GM10847 (cell line): ENCODE data around the gene FMNL2.

ENCODE experiments used
- POLR2A ChIP-seq: IDR thresholded peaks from 2 replicates; pipeline ENCODE4 v1.6.1; 2011; ENCODE audit not compliant: insufficient read length; ENCODE audit errors: extremely low read depth

Gene FMNL2

DNA sequence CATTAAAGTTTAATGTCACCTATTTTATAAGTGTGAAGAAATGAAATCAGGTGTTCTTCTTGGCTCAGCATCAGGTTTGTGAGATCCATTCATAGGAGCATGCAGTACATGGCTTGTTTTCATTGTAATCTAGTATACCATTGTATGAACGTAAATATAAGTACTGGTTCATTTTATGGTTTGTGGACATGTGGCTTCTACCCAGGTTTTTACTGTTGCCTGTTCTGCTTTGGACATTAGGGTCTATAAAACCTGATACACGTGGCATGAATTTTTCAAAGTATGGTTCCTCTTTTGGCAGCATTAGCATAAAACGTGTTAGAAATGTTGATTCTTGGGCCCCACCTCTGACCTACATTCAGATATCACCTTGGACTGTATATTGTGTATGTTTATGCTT lies 206.7 kb downstream of the FMNL2 start:
- no peak for TF ChIP-seq POLR2A

DNA sequence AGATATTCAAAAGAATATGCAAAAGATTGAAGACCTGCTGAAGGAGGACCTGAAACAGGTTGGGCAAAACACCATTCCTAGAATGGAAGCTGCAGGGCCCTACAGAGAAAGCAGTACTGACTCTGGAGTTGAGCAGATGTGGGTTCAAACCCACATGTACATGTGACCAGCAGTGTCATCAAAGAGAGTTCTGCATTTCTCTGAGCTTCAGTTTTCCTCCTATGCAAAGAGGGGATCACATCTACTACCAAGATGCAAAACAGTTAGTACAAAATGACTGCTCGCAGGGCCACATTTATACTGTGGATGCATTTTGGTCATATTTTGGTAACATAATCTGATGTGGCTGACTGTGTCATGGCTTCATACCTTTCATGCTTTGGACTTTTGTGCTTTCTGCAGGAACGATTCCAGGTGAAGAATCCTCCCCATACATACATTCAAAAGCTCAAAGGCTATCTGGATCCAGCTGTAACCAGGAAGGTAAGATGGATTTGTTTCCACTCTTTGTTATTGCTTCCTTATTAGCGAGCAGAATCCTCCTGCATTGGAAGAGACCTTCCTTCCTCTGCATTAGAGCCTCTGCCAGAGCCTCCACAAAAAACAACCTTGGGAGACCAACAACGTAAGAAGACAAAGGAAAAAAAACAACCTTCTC lies 207.5 kb downstream of the FMNL2 start:
- TF ChIP-seq POLR2A, result no peak

DNA sequence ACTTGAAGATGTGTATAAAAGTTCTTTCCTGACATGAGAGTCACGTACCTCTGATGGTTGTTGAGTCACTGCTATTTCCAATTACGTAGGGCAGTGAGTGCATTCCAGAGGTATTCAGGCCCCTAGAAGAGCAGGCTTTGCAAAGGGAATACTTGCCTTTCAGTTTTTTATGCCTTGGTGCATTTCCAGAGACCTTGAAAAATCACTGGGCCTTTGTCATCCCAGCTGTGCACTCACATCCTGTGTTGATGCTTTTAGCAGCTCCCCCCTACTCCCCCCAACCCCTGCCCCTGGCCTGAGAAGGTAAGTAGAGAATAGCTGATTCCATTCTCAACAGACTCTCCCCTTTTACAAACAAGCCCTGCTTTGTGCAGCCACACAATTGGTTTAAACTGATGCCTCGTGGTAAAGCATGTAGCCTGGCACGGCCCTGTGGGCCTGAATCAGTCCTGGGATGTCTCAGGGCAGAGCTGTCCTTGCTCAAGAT lies 208.1 kb downstream of the FMNL2 start:
- no peak for TF ChIP-seq POLR2A

DNA sequence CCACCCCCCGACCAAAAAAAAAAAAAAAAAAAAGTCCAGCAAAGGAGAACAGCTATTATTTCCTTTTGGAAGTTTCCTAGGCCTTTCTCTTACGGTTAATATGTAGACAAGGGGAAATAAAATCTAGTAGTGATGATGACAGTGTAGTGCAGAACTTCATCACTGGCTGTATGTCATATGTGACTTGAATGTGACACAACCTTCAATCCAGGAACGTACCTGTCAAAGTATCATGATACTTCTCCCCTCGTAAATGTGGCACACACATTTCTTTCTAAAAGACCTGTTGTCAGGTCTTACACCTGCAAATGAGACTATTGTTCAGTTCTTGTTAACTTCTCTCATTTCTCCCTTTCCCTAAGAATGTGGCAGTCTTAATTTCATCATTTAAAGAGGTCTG lies 208.7 kb downstream of the FMNL2 start:
- no peak for TF ChIP-seq POLR2A

DNA sequence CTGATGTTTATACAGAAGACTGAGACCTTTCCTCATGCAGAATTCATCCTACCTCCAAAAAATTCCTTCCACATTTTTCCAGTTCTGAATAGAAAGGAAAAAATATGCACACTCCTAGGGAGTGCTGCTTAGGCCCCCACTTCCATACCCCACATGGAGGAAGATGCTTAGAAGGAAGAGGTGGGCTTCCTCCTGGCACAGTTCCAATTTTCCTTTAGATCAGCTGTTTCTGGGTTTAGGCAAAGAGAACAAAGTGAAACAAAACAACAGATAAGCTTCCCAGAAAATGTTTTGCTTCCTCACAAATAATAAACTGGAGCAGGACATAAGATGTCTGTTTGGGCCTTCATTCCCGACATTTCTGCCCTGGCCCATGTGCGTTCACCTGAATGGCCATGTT lies 209.7 kb downstream of the FMNL2 start:
- TF ChIP-seq POLR2A, result no peak

DNA sequence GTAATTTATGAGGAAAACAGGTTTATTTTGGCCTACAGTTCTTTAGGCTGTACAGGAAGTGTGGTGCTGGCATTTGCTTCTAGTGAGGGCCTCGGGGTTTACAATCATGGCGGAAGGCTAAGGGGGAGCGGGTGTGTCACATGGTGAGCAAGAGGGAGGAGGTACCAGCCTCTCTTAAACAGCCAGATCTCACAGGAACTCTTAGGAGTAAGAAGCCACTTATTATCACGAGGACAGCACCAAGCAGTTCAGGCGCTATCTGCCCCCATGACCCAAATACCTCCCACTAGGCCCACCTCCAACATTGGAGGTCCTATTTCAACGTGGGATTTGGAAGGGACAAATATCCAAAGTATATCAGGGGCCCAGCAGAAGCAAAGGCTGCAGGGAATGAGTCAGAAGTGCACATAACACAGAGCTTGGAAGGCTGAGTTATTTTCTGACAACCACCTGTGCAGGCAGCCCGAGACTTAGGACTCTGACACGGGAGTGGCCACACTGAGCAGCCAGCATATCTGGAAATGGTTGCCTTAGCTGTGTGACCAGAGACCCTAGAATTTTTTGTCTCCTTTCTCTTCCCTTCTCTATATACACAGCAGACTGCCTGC lies 211.4 kb downstream of the FMNL2 start:
- no peak for TF ChIP-seq POLR2A

DNA sequence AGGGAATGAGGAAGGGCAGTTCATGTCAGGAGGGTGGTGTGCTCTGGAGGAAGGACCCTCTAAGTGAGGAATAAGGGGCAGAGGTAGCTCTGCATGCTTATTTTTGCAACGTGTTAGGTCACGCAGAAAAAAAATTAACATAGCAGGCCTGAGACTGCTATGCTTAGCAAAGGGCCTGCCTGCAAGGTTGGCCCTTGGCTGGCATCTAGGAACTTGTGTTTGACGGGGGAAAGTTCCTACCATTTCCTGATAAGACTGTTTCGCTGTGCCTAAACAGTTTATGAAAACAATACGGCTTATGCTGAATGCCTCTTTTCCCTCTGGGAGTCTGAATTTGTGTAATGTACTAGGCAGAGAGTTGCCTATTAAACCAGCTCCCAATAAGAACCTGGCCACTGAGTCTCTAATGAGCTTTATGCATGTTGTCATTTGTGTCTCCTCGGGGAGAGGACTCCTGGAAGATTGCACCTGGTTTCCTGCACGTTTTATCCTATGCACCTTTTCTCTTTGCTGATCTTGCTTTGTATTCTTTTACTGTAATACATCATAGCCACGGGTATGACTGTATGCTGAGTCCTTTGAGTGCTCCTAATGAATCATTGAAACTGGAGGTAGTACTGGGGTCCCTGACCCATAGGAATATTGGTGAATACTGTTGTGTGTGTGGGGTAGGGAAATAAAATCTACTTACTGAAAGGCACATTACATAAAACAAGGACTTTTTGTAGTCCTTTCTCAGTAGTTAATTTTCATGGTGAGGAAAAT lies 213.3 kb downstream of the FMNL2 start:
- TF ChIP-seq POLR2A, result no peak

DNA sequence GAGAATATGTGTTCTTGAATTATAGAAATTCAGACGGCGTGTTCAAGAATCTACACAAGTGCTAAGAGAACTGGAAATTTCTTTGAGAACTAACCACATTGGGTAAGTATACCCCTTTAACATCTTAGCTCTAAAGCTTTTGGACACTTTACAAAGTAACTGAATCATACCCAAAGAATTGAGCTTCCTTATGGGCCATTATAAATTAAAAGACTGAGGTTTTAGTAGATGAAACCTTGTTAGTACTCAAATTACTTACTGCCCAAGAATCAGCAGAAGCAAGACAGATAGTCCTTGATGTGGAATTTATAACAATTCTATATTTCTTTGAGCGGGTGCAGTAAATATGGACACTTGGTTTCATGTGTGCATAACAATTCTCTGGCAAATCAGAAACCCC lies 214.0 kb downstream of the FMNL2 start:
- TF ChIP-seq POLR2A, result no peak

DNA sequence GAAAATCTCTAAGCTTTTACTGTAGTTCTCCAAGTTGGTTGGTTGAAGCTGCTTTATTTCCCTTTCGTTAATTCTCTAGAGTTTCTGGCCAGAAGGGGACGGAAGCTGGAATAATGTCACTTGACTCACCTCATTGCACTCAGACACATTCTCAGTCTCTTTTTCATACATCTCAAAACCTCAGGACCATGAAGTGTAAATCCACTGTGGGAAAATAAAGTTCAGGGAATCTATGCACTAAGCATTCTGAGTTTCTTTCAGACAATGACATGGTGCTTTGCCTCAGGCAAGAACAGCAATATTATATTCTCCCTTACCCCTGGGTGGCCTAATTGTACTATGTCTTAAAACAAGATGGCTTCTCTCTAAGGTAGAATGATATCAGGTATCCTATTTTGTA lies 214.4 kb downstream of the FMNL2 start:
- no peak for TF ChIP-seq POLR2A

DNA sequence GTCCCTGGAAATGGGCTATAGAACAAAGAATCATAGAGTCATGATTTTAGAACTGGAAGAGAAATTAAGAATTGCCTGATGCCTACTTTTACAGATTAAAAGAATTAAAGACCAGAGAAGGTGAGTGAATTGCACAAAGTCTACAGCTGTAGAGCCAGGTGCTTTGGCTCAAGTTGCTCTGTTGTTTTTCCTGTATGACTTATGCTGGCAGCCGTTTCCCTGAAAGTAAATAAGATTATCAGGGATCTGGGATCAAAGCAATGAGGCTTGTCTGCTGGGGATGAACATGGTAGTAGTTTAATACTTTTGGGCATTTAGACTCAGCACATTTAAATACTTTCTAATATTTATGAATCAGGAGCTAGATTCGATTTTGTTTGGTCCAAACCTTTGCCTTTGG lies 215.4 kb downstream of the FMNL2 start:
- TF ChIP-seq POLR2A, result no peak

DNA sequence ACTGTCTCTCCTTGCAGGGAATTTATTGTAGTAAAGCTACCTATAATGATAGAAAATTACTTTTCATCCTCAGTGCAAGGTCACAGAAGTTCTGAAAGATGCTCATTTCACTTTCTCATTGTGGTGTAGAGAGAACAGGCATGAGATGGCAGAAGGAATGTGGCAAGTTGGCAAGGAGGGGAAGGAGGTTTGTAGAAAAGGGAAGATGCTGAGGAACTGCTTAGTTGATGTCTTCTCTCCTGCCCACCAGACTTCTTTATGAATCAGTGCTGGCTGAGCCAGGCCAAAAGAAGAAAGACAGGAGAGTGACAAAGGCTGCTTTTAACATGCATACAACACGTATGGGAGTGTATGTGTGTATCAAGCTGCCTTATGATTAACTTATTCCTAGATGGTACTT lies 217.9 kb downstream of the FMNL2 start:
- TF ChIP-seq POLR2A, result no peak

DNA sequence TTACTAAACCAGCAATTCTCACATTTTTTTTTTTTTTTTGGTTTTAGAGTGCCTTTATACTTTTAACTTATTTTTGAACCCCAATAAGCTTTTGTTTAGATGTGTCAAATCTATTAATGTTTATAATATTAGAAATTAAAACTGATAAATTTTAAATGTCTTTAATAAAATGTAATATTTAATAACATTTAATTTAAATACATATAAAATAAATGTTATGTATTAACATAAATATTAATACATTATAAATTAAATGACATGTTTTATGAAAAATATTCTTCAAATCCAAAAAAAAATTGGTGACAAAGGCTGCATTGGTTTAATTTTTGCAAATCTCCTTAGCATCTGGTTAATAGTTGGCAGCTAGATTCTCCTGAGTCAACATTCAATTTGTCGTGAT lies 218.5 kb downstream of the FMNL2 start:
- no peak for TF ChIP-seq POLR2A

DNA sequence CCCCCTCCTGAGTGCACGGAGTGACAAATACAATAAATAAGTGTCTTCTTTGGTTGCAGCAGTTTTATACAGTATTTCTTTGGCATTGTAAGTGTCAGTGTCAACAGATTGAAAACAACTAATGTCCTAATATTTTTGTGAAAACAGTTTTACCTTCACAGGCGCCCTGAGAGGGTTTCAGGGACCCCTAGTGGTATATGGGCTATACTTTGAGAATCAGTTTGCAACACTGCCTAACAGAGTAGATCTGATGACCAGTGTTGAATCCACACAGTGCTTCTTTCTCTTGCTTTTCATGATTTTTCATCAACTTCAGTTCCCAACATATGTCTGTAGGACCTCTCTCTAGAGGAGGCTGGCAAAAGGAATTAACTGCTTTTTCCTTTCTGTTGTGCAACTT lies 220.1 kb downstream of the FMNL2 start:
- no peak for TF ChIP-seq POLR2A

DNA sequence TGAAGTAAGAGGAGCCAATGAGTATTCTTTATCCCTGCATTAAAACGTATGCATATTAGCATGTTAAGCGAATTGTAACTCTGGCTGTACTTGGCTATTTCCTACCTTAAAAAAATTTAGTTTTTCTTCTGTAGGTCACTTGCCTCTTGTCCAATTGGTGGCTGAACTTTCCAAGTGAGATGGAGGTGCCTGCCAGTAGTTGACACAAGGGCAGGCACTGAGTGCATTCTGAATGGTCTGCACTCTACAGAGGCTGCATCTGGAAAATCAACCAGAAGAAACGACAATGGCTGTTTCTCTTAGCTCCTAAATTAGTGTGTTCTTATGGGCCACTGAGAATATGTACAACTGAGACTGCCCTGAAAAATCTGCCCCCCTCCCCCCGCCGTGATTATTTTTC lies 221.5 kb downstream of the FMNL2 start:
- TF ChIP-seq POLR2A, result no peak

DNA sequence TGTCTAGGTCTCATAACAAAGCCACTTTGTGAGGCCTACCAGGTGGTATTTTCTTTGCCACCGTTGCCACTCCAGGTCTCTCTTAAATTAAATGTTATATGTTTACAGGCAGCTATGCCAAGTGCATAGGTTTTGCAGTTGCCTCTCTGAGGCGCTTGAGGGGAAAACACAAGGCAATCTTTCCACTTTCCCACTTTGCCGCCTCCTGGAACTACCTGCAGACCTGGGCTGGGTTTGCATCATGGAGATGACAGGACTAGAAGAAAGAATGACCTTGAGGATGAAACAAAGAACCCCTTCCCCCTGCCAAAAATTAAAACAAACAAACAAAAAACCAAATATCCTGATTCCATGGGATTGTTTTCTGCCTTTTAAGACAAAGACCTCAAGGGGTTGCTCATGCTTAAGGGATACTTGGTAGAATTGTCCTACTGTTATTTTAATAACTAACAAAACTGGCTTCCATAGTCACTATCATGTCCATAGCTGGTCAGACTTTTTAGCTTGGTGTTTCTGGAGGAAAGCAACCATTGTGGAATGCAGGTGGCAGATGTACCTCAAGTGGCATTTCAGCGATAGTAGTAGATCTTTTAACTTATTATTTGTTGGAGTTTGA lies 222.4 kb downstream of the FMNL2 start:
- TF ChIP-seq POLR2A, result no peak

DNA sequence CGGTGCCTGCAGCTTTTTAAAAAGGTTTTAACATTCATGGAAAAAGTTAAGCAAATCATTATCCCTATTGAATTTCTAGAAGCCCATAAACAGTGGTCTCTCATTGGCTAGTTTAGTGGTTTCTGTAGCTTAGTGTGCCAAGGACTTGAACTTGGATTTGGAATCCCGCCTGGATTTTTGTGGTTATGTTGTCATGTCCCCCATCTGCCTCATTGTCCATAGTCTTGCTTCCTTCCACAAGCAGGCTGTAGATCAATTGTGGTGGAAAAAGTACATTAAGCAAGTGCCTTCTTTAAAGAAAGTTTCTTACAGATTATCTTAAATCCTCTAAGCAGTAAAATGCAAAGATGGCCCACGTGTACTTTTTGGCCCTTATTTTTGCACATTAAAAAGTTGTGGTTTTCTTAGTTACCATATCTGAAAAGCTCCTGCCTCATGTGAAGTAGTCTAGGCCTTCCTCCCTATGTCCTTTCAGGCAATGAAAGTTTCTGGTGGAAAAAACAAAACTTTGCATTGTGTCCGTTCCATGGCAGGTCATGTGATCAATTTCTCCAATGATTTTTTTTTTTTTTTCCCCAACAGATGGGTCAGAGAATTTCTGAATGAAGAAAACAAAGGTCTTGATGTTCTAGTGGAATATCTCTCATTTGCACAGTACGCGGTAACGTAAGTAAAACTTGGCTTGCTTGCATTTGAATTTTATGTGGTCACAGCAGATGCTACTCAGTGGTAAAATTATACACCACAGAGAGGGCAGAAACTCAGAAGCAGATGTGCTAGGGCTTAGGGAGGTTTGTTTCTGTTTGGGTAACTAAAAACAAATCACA lies 223.4 kb downstream of the FMNL2 start:
- no peak for TF ChIP-seq POLR2A

DNA sequence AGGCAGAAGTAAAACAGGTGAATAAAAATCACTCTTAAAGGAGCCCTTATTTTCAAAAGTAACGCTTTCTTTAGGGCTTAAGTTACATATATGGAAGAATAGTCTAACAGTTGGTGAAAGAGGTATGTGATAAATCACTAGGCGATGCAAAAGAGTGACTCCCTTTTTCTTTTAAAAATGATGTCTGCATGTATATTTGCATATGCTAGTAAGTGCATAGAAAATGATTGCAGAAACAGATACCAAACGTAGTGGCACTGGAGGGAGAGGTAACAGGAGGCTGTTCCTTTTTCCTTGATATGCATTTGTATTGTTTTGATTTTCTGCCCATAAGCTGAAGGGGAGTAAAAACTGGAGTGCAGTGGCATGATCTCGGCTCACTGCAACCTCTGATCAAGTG lies 224.0 kb downstream of the FMNL2 start:
- TF ChIP-seq POLR2A, result no peak
